Measurements from ENCODE around the gene IMPACT. TPM values are rescaled to one million over a fixed set of nuclear protein-coding genes. Genes with fewer than 3 reads are reported as not detected.

IMPACT gene
- total RNA-seq, 4 donors from 2014 or later, result 17.6 to 32.7 (median 21.9) TPM

- Histone ChIP-seq H3K4me3 (no peak overlapping the region), H3K36me3 (peaks cover 0 to 95% of the 10 kb centered on the region in 2 donors), H3K27ac (no peak overlapping the region), H3K27me3 (no peaks in the 10 kb centered on the region), H3K9me3 (no peaks in the 10 kb centered on the region), H3K4me1 (no peaks in the 10 kb centered on the region)
- WGBS, 2 donors (ENCODE audit: low coverage in 1 of 2), result 88 to 93% methylated on average over 2 of the region's 2 CpGs
- no peak for TF ChIP-seq POLR2AphosphoS5 (IDR thresholded peaks at IDR 0.05)
- no peak for ATAC-seq
These were observed 17.4 kb downstream of the IMPACT start for GRCh38 chr18:24443870-24444269.

GRCh38 chr18:24446453-24446852 is 20.0 kb downstream of the IMPACT start:
- Histone ChIP-seq H3K27me3 (no peaks in the 10 kb centered on the region), H3K36me3 (peaks cover 0 to 100% of the 10 kb centered on the region in 2 donors), H3K9me3 (no peaks in the 10 kb centered on the region), H3K4me1 (no peaks in the 10 kb centered on the region), H3K27ac (no peak overlapping the region), H3K4me3 (no peak overlapping the region)
- TF ChIP-seq POLR2AphosphoS5 (IDR thresholded peaks at IDR 0.05), result no peak
- no peak for TF ChIP-seq POLR2A (IDR thresholded peaks at IDR 0.05)
- TF ChIP-seq, protein P1, sequence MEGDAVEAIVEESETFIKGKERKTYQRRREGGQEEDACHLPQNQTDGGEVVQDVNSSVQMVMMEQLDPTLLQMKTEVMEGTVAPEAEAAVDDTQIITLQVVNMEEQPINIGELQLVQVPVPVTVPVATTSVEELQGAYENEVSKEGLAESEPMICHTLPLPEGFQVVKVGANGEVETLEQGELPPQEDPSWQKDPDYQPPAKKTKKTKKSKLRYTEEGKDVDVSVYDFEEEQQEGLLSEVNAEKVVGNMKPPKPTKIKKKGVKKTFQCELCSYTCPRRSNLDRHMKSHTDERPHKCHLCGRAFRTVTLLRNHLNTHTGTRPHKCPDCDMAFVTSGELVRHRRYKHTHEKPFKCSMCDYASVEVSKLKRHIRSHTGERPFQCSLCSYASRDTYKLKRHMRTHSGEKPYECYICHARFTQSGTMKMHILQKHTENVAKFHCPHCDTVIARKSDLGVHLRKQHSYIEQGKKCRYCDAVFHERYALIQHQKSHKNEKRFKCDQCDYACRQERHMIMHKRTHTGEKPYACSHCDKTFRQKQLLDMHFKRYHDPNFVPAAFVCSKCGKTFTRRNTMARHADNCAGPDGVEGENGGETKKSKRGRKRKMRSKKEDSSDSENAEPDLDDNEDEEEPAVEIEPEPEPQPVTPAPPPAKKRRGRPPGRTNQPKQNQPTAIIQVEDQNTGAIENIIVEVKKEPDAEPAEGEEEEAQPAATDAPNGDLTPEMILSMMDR (IDR thresholded peaks at IDR 0.05), result no peak
- TF ChIP-seq EP300 (IDR thresholded peaks at IDR 0.05), result no peak
- no peak for ATAC-seq
- WGBS, 2 donors (ENCODE audit: low coverage in 1 of 2), result 81 to 100% methylated on average over 1 of the region's 1 CpG

- Histone ChIP-seq H3K36me3 (peaks cover 0 to 100% of the 10 kb centered on the region in 2 donors), H3K4me1 (no peaks in the 10 kb centered on the region), H3K27ac (no peak overlapping the region), H3K9me3 (no peaks in the 10 kb centered on the region), H3K27me3 (no peaks in the 10 kb centered on the region), H3K4me3 (no peak overlapping the region)
- 90% methylated on average over 1 of the region's 1 CpG for WGBS, 2 donors (ENCODE audit: low coverage in 1 of 2)
- no peak for ATAC-seq
- TF ChIP-seq POLR2AphosphoS5 (IDR thresholded peaks at IDR 0.05) (no peak), POLR2A (IDR thresholded peaks at IDR 0.05) (no peak), EP300 (IDR thresholded peaks at IDR 0.05) (no peak)
- TF ChIP-seq, protein P1 (IDR thresholded peaks at IDR 0.05), result no peak
These were observed 20.6 kb downstream of the IMPACT start for GRCh38 chr18:24446953-24447538.

DNA sequence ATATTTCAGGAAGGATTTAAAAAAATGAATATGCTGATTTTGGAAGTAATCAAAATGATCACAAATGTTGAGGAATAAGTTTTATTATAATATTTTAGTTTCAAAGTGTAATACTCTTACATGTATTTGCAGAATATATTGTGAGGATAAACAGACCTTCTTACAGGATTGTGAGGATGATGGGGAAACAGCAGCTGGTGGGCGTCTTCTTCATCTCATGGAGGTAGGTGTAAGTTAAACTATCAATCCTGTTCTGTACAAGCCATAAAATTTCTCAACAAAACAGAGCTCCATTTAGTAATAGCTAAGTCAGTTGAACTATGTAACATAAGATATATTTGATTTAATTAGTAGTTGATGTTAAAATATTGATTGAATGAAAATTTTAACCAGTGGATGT is 21.5 kb downstream of the IMPACT start:
- H3K36me3 ChIP-seq, result peaks cover 0 to 96% of the 10 kb centered on the region in 2 donors
- H3K4me3 ChIP-seq, result no peak overlapping the region
- WGBS, 2 donors (ENCODE audit: low coverage in 1 of 2), result 80 to 94% methylated on average over 1 of the region's 1 CpG

GRCh38 chr18:24456549-24456948 is 30.1 kb downstream of the IMPACT start:
- ATAC-seq, result no peak
- 87 to 97% methylated on average over 3 to 4 of the region's 4 CpGs for WGBS, 2 donors (ENCODE audit: low coverage in 1 of 2)
- H3K9me3 ChIP-seq, result no peaks in the 10 kb centered on the region
- H3K36me3 ChIP-seq, result peaks cover 0 to 23% of the 10 kb centered on the region in 2 donors
- TF ChIP-seq POLR2AphosphoS5 (IDR thresholded peaks at IDR 0.05) (no peak), POLR2A (IDR thresholded peaks at IDR 0.05) (no peak), EP300 (IDR thresholded peaks at IDR 0.05) (no peak)
- TF ChIP-seq, protein P1 (IDR thresholded peaks at IDR 0.05), result no peak
- H3K27ac ChIP-seq, result no peak overlapping the region
- no peaks in the 10 kb centered on the region for H3K4me1 ChIP-seq
- no peak overlapping the region for H3K4me3 ChIP-seq
- H3K27me3 ChIP-seq, result no peaks in the 10 kb centered on the region

More for the DNA sequence above, 21.5 kb downstream of the IMPACT start:
- Histone ChIP-seq H3K9me3 (no peaks in the 10 kb centered on the region), H3K27ac (no peak overlapping the region), H3K4me1 (no peaks in the 10 kb centered on the region), H3K27me3 (no peaks in the 10 kb centered on the region)
- TF ChIP-seq POLR2A (IDR thresholded peaks at IDR 0.05), result no peak
- TF ChIP-seq, protein P1 (IDR thresholded peaks at IDR 0.05), result no peak
- TF ChIP-seq EP300 (IDR thresholded peaks at IDR 0.05), result no peak
- no peak for TF ChIP-seq POLR2AphosphoS5 (IDR thresholded peaks at IDR 0.05)
- no peak for ATAC-seq
